SK-N-MC (cell line): ENCODE data around the gene GPN1.

Source experiments
- EZH2 ChIP-seq: fragments of 200-600 bp; sonication (generic); IDR thresholded peaks from one replicate; pipeline ENCODE4 v1.6.1; 2017; ENCODE audit warnings: antibody characterized with exemption
- FOXP2 ChIP-seq: optimal IDR thresholded peaks from 2 replicates; pipeline ENCODE3; 2011; ENCODE audit warnings: mild to moderate bottlenecking, moderate library complexity; ENCODE audit not compliant: insufficient read depth; ENCODE audit errors: extremely low read length, control extremely low read depth
- POLR2AphosphoS5 ChIP-seq: IDR thresholded peaks from 2 replicates; pipeline ENCODE4 v1.6.1; 2012; ENCODE audit warnings: mild to moderate bottlenecking, low read depth, low read length, borderline replicate concordance

GRCh38 chr2:27596627-27597026 is 32.2 kb upstream of the GPN1 start:
- no peak for TF ChIP-seq EZH2
- no peak for TF ChIP-seq POLR2AphosphoS5
- TF ChIP-seq FOXP2, result no peak
